Testis (tissue), 3 donors: ENCODE measurements around the gene CA7. TPM values are rescaled to one million over a fixed set of nuclear protein-coding genes. Genes with fewer than 3 reads are reported as not detected.

ENCODE experiments used
- DNase-seq: peaks from one replicate; pipeline ENCODE4 v3.0.0-alpha.2; 2019
- H3K27ac ChIP-seq, 2 donors: fragments of 200-600 bp; sonication (generic); one replicate each; pipeline ENCODE4 v1.5.1; 2019
- H3K27me3 ChIP-seq: fragments of 200-600 bp; sonication (generic); one replicate; pipeline ENCODE4 v1.5.1; 2019
- H3K36me3 ChIP-seq: fragments of 200-600 bp; sonication (generic); one replicate; pipeline ENCODE4 v1.5.1; 2017; ENCODE audit warnings: low read depth; ENCODE audit errors: missing control alignments
- H3K4me1 ChIP-seq: fragments of 200-600 bp; sonication (generic); one replicate; pipeline ENCODE4 v1.5.1; 2019
- H3K4me3 ChIP-seq, 2 donors: fragments of 200-600 bp; sonication (generic); one replicate each; pipeline ENCODE4 v1.5.1; 2017 to 2019
- H3K9me3 ChIP-seq: fragments of 200-600 bp; sonication (generic); one replicate; pipeline ENCODE4 v1.5.1; 2017
- POLR2A ChIP-seq: fragments of 450-650 bp; IDR thresholded peaks from one replicate; pipeline ENCODE4 v1.6.1; 2017; ENCODE audit warnings: antibody characterized with exemption, mild to moderate bottlenecking, moderate library complexity
- WGBS, 2 donors: methylation state at CpG; one replicate each; pipeline ENCODE4 v1.1.5; 2018; 5-methylcytosine and 5-hydroxymethylcytosine counted together
- intact Hi-C: fragments of 100-400 bp; cut with DNase I; formaldehyde crosslinking; loops from one replicate; pipeline ENCODE4 v1.15.1; 2023; ENCODE audit warnings: low total_unique reads
- polyA plus RNA-seq: library from polyadenylated mRNA; stranded (reverse); fragments of 350-450 nt; fragmentation: Illumina TruSeq; extraction: RNeasy Lipid Tissue Mini Kit (QIAGEN cat#74804); gene quantifications from one replicate; pipeline ENCODE4 v1.2.3, GENCODE V29; 2014; ENCODE audit warnings: low read depth, low replicate concordance; ENCODE audit not compliant: insufficient read depth
- total RNA-seq, 2 donors: library from RNA; depleted of rRNA; stranded (reverse); fragments of >200 nt; gene quantifications; one replicate each; pipeline ENCODE4 v1.2.3, GENCODE V29; 2016
- TF ChIP-seq, protein P1 (sequence below), 3 experiments: fragments of 450-650 bp in 2 of 3; fragments of 200-600 bp in 1 of 3; sonication (generic) in 1 of 3; IDR thresholded peaks; one replicate each; pipeline ENCODE4 v1.5.1; 2016 to 2019; ENCODE audit warnings: antibody characterized with exemption in 3 of 3, mild to moderate bottlenecking in 2 of 3, moderate library complexity in 1 of 3

Gene CA7
- total and polyA plus RNA-seq, 3 donors from 2014 or later: 1.2 to 1.9 (median 1.4) TPM

DNA sequence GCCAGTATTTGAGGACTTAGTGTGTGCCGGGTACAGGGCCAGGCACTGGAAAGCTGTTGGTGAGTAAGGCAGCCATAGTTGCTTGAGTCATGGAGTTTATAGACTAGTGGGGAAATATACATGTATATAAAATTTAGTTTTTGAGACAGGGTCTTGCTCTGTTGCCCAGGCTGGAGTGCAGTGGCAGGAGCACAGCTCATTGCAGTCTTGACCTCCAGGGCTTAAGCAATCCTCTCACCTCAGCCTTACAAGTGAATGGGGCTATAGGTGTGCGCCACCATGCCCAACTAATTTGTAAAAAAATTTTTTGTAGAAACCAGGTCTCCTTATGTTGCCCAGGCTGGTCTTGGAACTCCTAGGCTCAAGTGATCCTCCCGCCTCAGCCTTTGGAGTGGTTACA lies 38.5 kb downstream of the CA7 start:
- Histone ChIP-seq H3K4me3 (no peak overlapping the region), H3K27ac (no peak overlapping the region), H3K36me3 (no peaks in the 10 kb centered on the region), H3K4me1 (peaks cover 11% of the 10 kb centered on the region), H3K9me3 (no peaks in the 10 kb centered on the region), H3K27me3 (no peaks in the 10 kb centered on the region)
- intact Hi-C loops: no loop called here
- TF ChIP-seq, protein P1, sequence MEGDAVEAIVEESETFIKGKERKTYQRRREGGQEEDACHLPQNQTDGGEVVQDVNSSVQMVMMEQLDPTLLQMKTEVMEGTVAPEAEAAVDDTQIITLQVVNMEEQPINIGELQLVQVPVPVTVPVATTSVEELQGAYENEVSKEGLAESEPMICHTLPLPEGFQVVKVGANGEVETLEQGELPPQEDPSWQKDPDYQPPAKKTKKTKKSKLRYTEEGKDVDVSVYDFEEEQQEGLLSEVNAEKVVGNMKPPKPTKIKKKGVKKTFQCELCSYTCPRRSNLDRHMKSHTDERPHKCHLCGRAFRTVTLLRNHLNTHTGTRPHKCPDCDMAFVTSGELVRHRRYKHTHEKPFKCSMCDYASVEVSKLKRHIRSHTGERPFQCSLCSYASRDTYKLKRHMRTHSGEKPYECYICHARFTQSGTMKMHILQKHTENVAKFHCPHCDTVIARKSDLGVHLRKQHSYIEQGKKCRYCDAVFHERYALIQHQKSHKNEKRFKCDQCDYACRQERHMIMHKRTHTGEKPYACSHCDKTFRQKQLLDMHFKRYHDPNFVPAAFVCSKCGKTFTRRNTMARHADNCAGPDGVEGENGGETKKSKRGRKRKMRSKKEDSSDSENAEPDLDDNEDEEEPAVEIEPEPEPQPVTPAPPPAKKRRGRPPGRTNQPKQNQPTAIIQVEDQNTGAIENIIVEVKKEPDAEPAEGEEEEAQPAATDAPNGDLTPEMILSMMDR (IDR thresholded peaks at IDR 0.05): no peak
- no peak for TF ChIP-seq POLR2A
- 94 to 96% methylated on average over 3 of the region's 3 CpGs for WGBS, 2 donors
- DNase-seq: no peak

DNA sequence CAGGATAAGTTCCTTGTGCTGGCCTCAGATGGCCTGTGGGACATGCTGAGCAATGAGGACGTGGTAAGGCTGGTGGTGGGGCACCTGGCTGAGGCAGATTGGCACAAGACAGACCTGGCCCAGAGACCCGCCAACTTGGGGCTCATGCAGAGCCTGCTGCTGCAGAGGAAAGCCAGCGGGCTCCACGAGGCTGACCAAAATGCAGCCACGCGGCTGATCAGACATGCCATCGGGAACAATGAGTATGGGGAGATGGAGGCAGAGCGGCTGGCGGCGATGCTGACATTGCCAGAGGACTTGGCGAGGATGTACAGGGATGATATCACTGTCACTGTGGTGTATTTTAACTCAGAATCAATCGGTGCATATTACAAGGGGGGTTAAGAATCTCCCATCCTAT lies 41.3 kb downstream of the CA7 start:
- H3K27me3 ChIP-seq: no peaks in the 10 kb centered on the region
- TF ChIP-seq, protein P1 (IDR thresholded peaks at IDR 0.05): no peak
- no peak for TF ChIP-seq POLR2A
- intact Hi-C loops: no loop called here

GRCh38 chr16:66886321-66886720 lies 42.1 kb downstream of the CA7 start:
- no peak overlapping the region for H3K27ac ChIP-seq
- no peaks in the 10 kb centered on the region for H3K9me3 ChIP-seq
- H3K4me3 ChIP-seq: no peak overlapping the region
- TF ChIP-seq, protein P1 (IDR thresholded peaks at IDR 0.05): no peak
- no peak for TF ChIP-seq POLR2A
- no peaks in the 10 kb centered on the region for H3K27me3 ChIP-seq
- DNase-seq: no peak
- H3K36me3 ChIP-seq: no peaks in the 10 kb centered on the region
- WGBS, 2 donors: 61 to 71% methylated on average over 2 of the region's 2 CpGs
- intact Hi-C loops: no loop called here
- H3K4me1 ChIP-seq: peaks cover 6% of the 10 kb centered on the region

More for the DNA sequence above, 41.3 kb downstream of the CA7 start:
- Histone ChIP-seq H3K27ac (no peak overlapping the region), H3K4me3 (no peak overlapping the region), H3K36me3 (no peaks in the 10 kb centered on the region), H3K9me3 (no peaks in the 10 kb centered on the region), H3K4me1 (peaks cover 11% of the 10 kb centered on the region)
- no peak for DNase-seq
- WGBS, 2 donors: 89 to 91% methylated on average over 12 of the region's 12 CpGs

DNA sequence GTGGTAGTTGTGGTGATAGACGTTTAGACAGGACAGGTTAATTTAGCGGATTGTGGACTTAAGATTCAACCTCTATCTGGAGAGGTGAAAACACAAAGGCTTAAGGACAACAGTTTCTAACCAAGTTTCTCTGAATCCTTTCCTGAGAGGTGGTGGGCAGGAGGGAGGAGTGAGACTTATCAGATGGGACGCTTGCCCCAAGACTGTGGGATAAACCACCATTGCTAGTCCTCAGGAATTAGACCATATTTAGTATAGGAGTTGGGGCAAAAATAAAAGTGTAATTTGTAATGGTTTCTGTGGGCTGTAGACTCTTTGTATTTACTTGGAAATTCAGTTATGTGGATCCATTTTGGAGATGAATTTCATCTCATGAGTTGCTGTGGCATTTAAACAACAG lies 42.7 kb downstream of the CA7 start:
- 83 to 84% methylated on average over 3 of the region's 3 CpGs for WGBS, 2 donors
- Histone ChIP-seq H3K27me3 (no peaks in the 10 kb centered on the region), H3K4me1 (no peaks in the 10 kb centered on the region), H3K9me3 (no peaks in the 10 kb centered on the region), H3K4me3 (no peak overlapping the region), H3K36me3 (no peaks in the 10 kb centered on the region), H3K27ac (no peak overlapping the region)
- intact Hi-C loops: no loop called here
- TF ChIP-seq, protein P1 (IDR thresholded peaks at IDR 0.05): no peak
- TF ChIP-seq POLR2A: no peak
- no peak for DNase-seq
